ENCODE measurements around the gene RRAD.

GRCh38 chr16:66915041-66915440 lies 10.3 kb downstream of the RRAD start:
- no peak for TF ChIP-seq CTCF (IDR thresholded peaks at IDR 0.05; ENCODE audit: insufficient read depth, low read depth, low read length)
- TF ChIP-seq EZH2 (IDR thresholded peaks at IDR 0.05; ENCODE audit: insufficient read depth, low read length): no peak

Measured in astrocyte (in vitro differentiated cells and primary cell).